Bronchial epithelial cell (primary cell): ENCODE data around the gene CDC25A. TPM values are rescaled to one million over a fixed set of nuclear protein-coding genes. Genes with fewer than 3 reads are reported as not detected.
A peak's percentile ranks its signal among the peaks of the same experiment; 100 is the strongest.

Experiments
- DNase-seq: peaks from one replicate; pipeline ENCODE4 v3.0.0-alpha.2; 2010; ENCODE audit warnings: low read depth
- FAIRE-seq: peaks from 2 replicates; lab custom pipeline; 2011; peaks lifted over from hg19 to GRCh38; lab: Jason Lieb, UNC
- H3K27me3 ChIP-seq: 2 replicates; pipeline ENCODE4 v1.5.1; 2011; ENCODE audit warnings: low read length; ENCODE audit not compliant: control insufficient read depth, insufficient read depth
- H3K36me3 ChIP-seq: 2 replicates; pipeline ENCODE4 v1.5.1; 2011; ENCODE audit warnings: low read length; ENCODE audit not compliant: control insufficient read depth, insufficient read depth
- H3K4me3 ChIP-seq: 2 replicates; pipeline ENCODE4 v1.5.1; 2011; ENCODE audit warnings: mild to moderate bottlenecking, low read depth, low read length, control low read depth
- CTCF ChIP-seq: IDR thresholded peaks from 2 replicates; pipeline ENCODE4 v1.5.1; 2011; ENCODE audit warnings: mild to moderate bottlenecking, moderate library complexity, low read length, control low read depth, inconsistent platforms; ENCODE audit not compliant: insufficient read depth, severe bottlenecking
- total RNA-seq: library from RNA; depleted of rRNA; stranded (reverse); fragments of >200 nt; gene quantifications from 2 replicates; pipeline ENCODE4 v1.2.1, GENCODE V29; 2014

Gene CDC25A
- total RNA-seq, 1 donor from 2014 or later = 2.4 TPM

GRCh38 chr3:48178072-48178471 lies 10.1 kb downstream of the CDC25A start:
- Histone ChIP-seq H3K27me3 (no peaks in the 10 kb centered on the region), H3K36me3 (peaks cover 7% of the 10 kb centered on the region), H3K4me3 (no peak overlapping the region)
- no peak for FAIRE-seq
- DNase-seq = no peak
- no peak for TF ChIP-seq CTCF

- peak; percentile 83 for TF ChIP-seq CTCF
- Histone ChIP-seq H3K27me3 (no peaks in the 10 kb centered on the region), H3K36me3 (peaks cover 7% of the 10 kb centered on the region), H3K4me3 (no peak overlapping the region)
- peak; percentile 48 for DNase-seq
- FAIRE-seq = no peak
These were observed 30.3 kb downstream of the CDC25A start for GRCh38 chr3:48157950-48158376.

- peak; percentile 40 for DNase-seq
- peaks cover 7% of the 10 kb centered on the region for H3K36me3 ChIP-seq
- no peak for FAIRE-seq
- TF ChIP-seq CTCF = no peak
- no peak overlapping the region for H3K4me3 ChIP-seq
- H3K27me3 ChIP-seq = no peaks in the 10 kb centered on the region
These were observed 30.9 kb downstream of the CDC25A start for GRCh38 chr3:48157202-48157840.

- TF ChIP-seq CTCF = no peak
- Histone ChIP-seq H3K27me3 (no peaks in the 10 kb centered on the region), H3K36me3 (peaks cover 7% of the 10 kb centered on the region), H3K4me3 (no peak overlapping the region)
- DNase-seq = no peak
- FAIRE-seq = no peak
These were observed 32.1 kb downstream of the CDC25A start for GRCh38 chr3:48156163-48156562.

GRCh38 chr3:48155122-48155521 lies 33.1 kb downstream of the CDC25A start:
- Histone ChIP-seq H3K4me3 (no peak overlapping the region), H3K36me3 (peaks cover 7% of the 10 kb centered on the region), H3K27me3 (no peaks in the 10 kb centered on the region)
- DNase-seq = peak; percentile 97
- peak; percentile 82 for FAIRE-seq
- no peak for TF ChIP-seq CTCF

- TF ChIP-seq CTCF = no peak
- H3K36me3 ChIP-seq = no peaks in the 10 kb centered on the region
- no peak for DNase-seq
- H3K4me3 ChIP-seq = no peak overlapping the region
- FAIRE-seq = no peak
- H3K27me3 ChIP-seq = no peaks in the 10 kb centered on the region
These were observed 36.3 kb downstream of the CDC25A start for GRCh38 chr3:48151807-48152427.
